ENCODE measurements around the gene BTBD6.

BTBD6 gene

GRCh38 chr14:105201925-105202513 is 46.3 kb upstream of the BTBD6 start:
- FAIRE-seq (no peak), DNase-seq (ENCODE audit: insufficient read length, low spot score) (no peak)
- no peak for TF ChIP-seq CTCF (IDR thresholded peaks at IDR 0.05; ENCODE audit: insufficient read depth, missing control alignments)

DNA sequence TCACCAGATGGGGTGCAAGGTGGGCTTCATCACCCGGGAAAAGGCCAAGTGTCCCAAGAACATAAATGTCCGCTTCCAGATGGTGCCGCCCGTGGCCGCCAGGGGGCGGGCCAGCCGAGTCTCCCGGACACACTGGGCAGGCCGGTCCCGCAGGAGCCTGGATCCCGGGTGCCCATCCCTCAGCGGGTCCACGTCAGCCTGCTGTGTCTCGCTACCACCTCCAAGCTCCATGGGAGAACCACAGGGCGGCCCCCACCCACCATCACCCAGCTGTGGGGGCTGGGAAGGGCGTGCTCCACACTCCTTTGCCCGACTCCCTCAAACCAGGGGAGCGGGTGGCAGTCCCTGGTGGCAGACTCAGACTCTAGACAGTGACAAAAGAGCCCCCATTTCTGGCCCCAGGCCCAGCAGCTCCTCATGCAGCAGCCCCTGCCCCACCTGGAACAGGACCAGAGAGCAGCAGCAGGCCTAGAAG is 45.2 kb upstream of the BTBD6 start:
- no peak for FAIRE-seq
- TF ChIP-seq CTCF (IDR thresholded peaks at IDR 0.05; ENCODE audit: insufficient read depth, missing control alignments), result peak; percentile 73
- peak; percentile 86 for DNase-seq (ENCODE audit: insufficient read length, low spot score)

DNA sequence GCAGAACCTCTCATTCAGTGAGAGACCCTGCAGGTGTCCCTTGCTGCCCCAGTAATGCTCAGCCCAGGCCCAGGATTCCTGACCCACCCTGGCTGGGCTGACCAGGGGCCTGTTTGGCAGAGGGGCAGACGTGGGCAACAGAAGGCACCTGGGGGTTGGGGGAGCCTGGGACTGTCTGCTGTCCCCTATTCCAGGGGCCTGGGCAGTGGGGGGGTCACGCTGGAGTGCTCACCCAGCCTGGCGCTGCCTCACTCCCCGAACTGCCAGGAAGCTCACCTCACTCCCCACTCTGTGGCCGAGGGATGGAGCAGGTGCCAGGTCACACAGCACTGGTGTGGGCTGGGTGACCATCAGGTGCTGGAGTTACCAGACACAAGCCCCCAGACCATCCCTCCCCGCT is 44.6 kb upstream of the BTBD6 start:
- FAIRE-seq (no peak), DNase-seq (ENCODE audit: insufficient read length, low spot score) (no peak)
- no peak for TF ChIP-seq CTCF (IDR thresholded peaks at IDR 0.05; ENCODE audit: insufficient read depth, missing control alignments)

- FAIRE-seq (no peak), DNase-seq (ENCODE audit: insufficient read length, low spot score) (no peak)
- no peak for TF ChIP-seq CTCF (IDR thresholded peaks at IDR 0.05; ENCODE audit: insufficient read depth, missing control alignments)
These were observed 44.0 kb upstream of the BTBD6 start for GRCh38 chr14:105204206-105204930.

GRCh38 chr14:105204931-105205672 is 43.2 kb upstream of the BTBD6 start:
- no peak for FAIRE-seq
- TF ChIP-seq CTCF (IDR thresholded peaks at IDR 0.05; ENCODE audit: insufficient read depth, missing control alignments), result no peak
- no peak for DNase-seq (ENCODE audit: insufficient read length, low spot score)

- no peak for TF ChIP-seq CTCF (IDR thresholded peaks at IDR 0.05; ENCODE audit: insufficient read depth, missing control alignments)
- FAIRE-seq, result no peak
- no peak for DNase-seq (ENCODE audit: insufficient read length, low spot score)
These were observed 42.6 kb upstream of the BTBD6 start for GRCh38 chr14:105205673-105206208.
